Endothelial cell of umbilical vein (primary cell): Measurements from ENCODE around the gene SDCBP2.

ENCODE experiments used
- CTCF ChIP-seq, 2 donors: IDR thresholded peaks; 1 replicate in 1 of 2; 2 replicates in 1 of 2; pipeline ENCODE4 v1.5.1; 2011; ENCODE audit warnings: low read length in 2 of 2, mild to moderate bottlenecking in 2 of 2, moderate library complexity in 2 of 2, control low read depth in 1 of 2, inconsistent platforms in 1 of 2, low read depth in 1 of 2; ENCODE audit not compliant: insufficient read depth in 1 of 2; ENCODE audit errors: extremely low read depth in 1 of 2
- EZH2 ChIP-seq: IDR thresholded peaks from 2 replicates; pipeline ENCODE4 v1.6.1; 2012; ENCODE audit warnings: borderline replicate concordance, low read depth, mild to moderate bottlenecking, moderate library complexity, low read length, inconsistent platforms; ENCODE audit not compliant: severe bottlenecking
- MYC ChIP-seq: IDR thresholded peaks from one replicate; pipeline ENCODE4 v1.6.1; 2011; ENCODE audit warnings: mild to moderate bottlenecking, low read depth, low read length
- POLR2A ChIP-seq: IDR thresholded peaks from 2 replicates; pipeline ENCODE4 v1.6.1; 2012; ENCODE audit warnings: low read depth, mild to moderate bottlenecking, control low read depth, low read length
- TF ChIP-seq, protein P1 (sequence below): IDR thresholded peaks from 2 replicates; pipeline ENCODE4 v1.6.1; 2011; ENCODE audit not compliant: insufficient read depth, insufficient read length

GRCh38 chr20:1291191-1291741 lies 37.7 kb downstream of the SDCBP2 start:
- TF ChIP-seq CTCF (IDR thresholded peaks at IDR 0.05; ENCODE audit: extremely low read depth in 1 of 2, insufficient read depth in 1 of 2, low read depth in 1 of 2, low read length in 2 of 2) (no peak), EZH2 (no peak), POLR2A (no peak), MYC (no peak)
- TF ChIP-seq, protein P1, sequence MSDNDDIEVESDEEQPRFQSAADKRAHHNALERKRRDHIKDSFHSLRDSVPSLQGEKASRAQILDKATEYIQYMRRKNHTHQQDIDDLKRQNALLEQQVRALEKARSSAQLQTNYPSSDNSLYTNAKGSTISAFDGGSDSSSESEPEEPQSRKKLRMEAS: no peak
